Suprapubic skin (tissue), 4 donors: ENCODE data around the gene GATA1.

Experiments
- POLR2A ChIP-seq, 2 donors: fragments of 450-650 bp; IDR thresholded peaks; one replicate each; pipeline ENCODE4 v1.6.1; 2017; ENCODE audit warnings: antibody characterized with exemption in 2 of 2, mild to moderate bottlenecking in 2 of 2, moderate library complexity in 2 of 2
- POLR2AphosphoS5 ChIP-seq, 3 donors: sonication (generic); formaldehyde crosslinking; IDR thresholded peaks; one replicate each; pipeline ENCODE4 v1.6.1; 2017; ENCODE audit warnings: antibody characterized with exemption in 3 of 3
- TF ChIP-seq, protein P1 (sequence below), 2 donors: fragments of 200-600 bp in 1 of 2; fragments of 450-650 bp in 1 of 2; sonication (generic) in 1 of 2; IDR thresholded peaks; one replicate each; pipeline ENCODE4 v1.5.1; 2016 to 2019; ENCODE audit warnings: antibody characterized with exemption in 2 of 2, mild to moderate bottlenecking in 1 of 2, moderate library complexity in 1 of 2

- TF ChIP-seq, protein P1, sequence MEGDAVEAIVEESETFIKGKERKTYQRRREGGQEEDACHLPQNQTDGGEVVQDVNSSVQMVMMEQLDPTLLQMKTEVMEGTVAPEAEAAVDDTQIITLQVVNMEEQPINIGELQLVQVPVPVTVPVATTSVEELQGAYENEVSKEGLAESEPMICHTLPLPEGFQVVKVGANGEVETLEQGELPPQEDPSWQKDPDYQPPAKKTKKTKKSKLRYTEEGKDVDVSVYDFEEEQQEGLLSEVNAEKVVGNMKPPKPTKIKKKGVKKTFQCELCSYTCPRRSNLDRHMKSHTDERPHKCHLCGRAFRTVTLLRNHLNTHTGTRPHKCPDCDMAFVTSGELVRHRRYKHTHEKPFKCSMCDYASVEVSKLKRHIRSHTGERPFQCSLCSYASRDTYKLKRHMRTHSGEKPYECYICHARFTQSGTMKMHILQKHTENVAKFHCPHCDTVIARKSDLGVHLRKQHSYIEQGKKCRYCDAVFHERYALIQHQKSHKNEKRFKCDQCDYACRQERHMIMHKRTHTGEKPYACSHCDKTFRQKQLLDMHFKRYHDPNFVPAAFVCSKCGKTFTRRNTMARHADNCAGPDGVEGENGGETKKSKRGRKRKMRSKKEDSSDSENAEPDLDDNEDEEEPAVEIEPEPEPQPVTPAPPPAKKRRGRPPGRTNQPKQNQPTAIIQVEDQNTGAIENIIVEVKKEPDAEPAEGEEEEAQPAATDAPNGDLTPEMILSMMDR (IDR thresholded peaks at IDR 0.05) = no peak
- TF ChIP-seq POLR2AphosphoS5 (IDR thresholded peaks at IDR 0.05) (no peak), POLR2A (IDR thresholded peaks at IDR 0.05) (no peak)
These were observed 31.7 kb downstream of the GATA1 start for GRCh38 chrX:48818098-48818497.
